Type B pancreatic cell (in vitro differentiated cells): ENCODE measurements around the gene WNT11. TPM values are rescaled to one million over a fixed set of nuclear protein-coding genes. Genes with fewer than 3 reads are reported as not detected.

Experiments
- DNase-seq: peaks from one replicate; pipeline ENCODE4 v3.0.0; 2021; ENCODE audit warnings: mixed read lengths; ENCODE audit not compliant: unreplicated experiment; ENCODE audit errors: extremely low spot score
- H3K27ac Mint-ChIP-seq: 2 replicates; pipeline ENCODE4 v1.8.0; 2021; ENCODE audit warnings: mild to moderate bottlenecking, mixed read lengths
- H3K27me3 Mint-ChIP-seq: 2 replicates; pipeline ENCODE4 v1.8.0; 2021; ENCODE audit warnings: mixed read lengths
- H3K36me3 Mint-ChIP-seq: 2 replicates; pipeline ENCODE4 v1.8.0; 2021; ENCODE audit warnings: mixed read lengths
- H3K4me1 Mint-ChIP-seq: one replicate; pipeline ENCODE4 v1.8.0; 2021; ENCODE audit warnings: mixed read lengths; ENCODE audit not compliant: unreplicated experiment
- H3K4me3 Mint-ChIP-seq: 2 replicates; pipeline ENCODE4 v1.8.0; 2021; ENCODE audit warnings: mild to moderate bottlenecking, mixed read lengths
- H3K9me3 Mint-ChIP-seq: 2 replicates; pipeline ENCODE4 v1.8.0; 2021; ENCODE audit warnings: mixed read lengths
- CTCF ChIP-seq: fragments of 200-600 bp; sonication (generic); conservative IDR thresholded peaks from 2 replicates; pipeline ENCODE4 v1.5.0; 2021; ENCODE audit warnings: antibody characterized with exemption, mild to moderate bottlenecking
- total RNA-seq: library from RNA; stranded (reverse); gene quantifications from 2 replicates; pipeline ENCODE4 v1.2.1, GENCODE V29; 2021; ENCODE audit warnings: low replicate concordance

WNT11 gene
- total RNA-seq, 1 donor from 2014 or later: 18.2 TPM

DNA sequence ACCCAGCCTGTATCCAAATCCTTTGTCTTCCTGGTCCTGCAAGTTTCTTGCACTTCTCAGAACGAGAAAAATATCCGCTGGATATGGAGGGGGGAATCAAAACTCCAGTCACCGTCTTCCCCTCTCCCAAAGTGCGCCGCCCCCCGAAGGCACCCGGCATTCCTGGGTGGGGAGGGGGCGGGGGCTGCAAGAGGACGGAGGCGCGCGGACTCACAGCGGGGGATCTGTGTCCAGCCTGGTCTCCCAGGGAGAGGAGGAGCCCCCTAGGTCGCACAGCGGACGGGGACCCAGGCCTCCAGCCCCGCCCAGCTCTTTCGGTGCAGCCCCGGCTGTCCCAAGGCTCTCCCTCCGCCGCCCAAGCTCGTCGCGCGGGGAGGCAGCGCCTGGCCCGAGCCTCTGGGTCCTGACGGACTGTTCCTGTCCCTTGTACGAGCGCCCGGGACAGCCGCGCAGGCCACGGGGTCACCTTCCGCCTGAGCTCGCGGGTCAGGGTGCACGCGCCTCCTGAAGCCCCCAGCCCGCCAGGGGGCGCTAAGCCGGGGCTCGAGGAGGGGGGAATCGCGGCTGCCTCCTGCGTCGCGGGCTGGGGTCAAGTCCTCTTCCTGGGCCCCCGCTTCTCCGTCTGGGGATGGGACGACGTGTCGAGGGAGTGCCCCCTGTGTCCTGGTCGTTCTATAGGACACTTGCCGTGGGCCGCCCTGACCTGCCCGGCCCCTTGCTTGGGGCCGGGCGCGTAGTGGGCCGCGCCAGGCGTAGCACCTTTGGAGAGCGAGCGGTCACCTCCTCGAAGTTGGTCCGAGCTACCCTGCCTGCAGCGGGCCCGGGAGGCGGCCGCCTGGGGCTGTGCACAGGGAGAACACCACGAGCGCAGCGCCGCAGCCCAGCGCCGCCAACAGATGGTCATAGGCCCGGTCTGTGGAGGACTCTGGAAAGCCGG lies 2.4 kb upstream of the WNT11 start:
- Mint-ChIP-seq H3K27ac (no peak overlapping the region), H3K4me3 (peak overlapping the region; percentile 89), H3K36me3 (peaks cover 6% of the 10 kb centered on the region), H3K4me1 (peaks cover 26% of the 10 kb centered on the region), H3K27me3 (peaks cover 62% of the 10 kb centered on the region), H3K9me3 (no peaks in the 10 kb centered on the region)
- peak; percentile 99 for TF ChIP-seq CTCF
- DNase-seq: peak; percentile 87

DNA sequence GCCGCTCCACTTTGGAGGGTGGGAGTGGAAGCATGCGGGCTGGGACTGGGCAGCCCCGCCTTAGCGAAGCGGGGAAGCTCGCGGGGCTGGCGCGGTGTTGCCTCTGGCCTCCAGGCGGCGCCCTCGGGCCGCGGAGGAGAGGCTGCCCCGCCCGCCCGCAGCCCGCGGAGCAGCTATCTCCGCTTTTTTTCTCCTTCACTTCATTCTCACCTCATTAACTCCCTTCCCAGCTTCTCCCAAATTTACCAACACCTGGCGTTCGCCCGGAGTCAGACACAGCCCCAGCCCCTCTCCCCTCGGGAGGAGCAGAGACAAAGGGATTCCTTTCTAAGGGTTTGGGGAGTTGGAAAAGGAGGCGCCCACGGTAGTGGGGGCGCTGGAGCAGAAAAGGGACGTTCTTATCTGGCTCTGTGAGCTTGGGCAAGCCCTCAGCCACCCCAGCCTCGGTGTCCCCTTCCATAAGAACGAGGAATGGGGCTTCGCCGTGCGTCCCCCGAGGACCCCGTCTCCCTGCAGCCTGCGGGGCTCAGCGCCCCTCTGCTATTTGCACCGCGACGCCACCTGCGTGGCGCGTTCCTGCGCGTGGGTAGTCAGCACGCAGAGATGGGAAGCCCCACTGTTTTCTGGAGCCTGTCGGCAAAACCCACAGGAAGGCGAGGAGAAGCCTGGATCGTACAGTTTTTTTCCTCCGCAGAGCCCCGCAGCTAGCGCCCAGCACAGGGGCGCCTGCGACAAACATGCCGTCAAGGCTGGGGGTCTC lies 1.5 kb upstream of the WNT11 start:
- Mint-ChIP-seq H3K27me3 (peaks cover 60% of the 10 kb centered on the region), H3K9me3 (no peaks in the 10 kb centered on the region), H3K27ac (peak overlapping the region; percentile 43), H3K36me3 (peaks cover 6% of the 10 kb centered on the region), H3K4me1 (peaks cover 23% of the 10 kb centered on the region), H3K4me3 (peak overlapping the region; percentile 89)
- peak; percentile 99 for TF ChIP-seq CTCF
- peak; percentile 89 for DNase-seq

DNA sequence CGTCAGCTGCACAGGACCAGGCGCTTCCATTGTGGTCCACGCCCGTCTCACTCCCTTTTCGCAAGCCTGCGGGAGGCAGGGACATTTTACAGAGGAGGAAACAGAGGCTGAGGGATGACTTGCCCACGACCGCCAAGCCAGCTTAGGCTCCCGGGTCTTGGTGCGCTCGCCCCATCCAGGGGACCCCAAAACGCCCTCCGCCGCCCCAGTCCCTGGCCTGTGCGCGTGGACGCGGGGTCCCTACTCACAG lies 300 bp downstream of the WNT11 start:
- Mint-ChIP-seq H3K4me3 (peak overlapping the region; percentile 85), H3K27me3 (peaks cover 42% of the 10 kb centered on the region), H3K9me3 (no peaks in the 10 kb centered on the region), H3K27ac (peak overlapping the region; percentile 64), H3K36me3 (peaks cover 6% of the 10 kb centered on the region), H3K4me1 (peaks cover 16% of the 10 kb centered on the region)
- no peak for DNase-seq
- TF ChIP-seq CTCF: no peak

GRCh38 chr11:76205252-76206076 lies 838 bp downstream of the WNT11 start:
- DNase-seq: no peak
- Mint-ChIP-seq H3K4me3 (peak overlapping the region; percentile 85), H3K27ac (peak overlapping the region; percentile 64), H3K27me3 (peaks cover 38% of the 10 kb centered on the region), H3K4me1 (peaks cover 16% of the 10 kb centered on the region), H3K9me3 (no peaks in the 10 kb centered on the region), H3K36me3 (peaks cover 6% of the 10 kb centered on the region)
- TF ChIP-seq CTCF: no peak

DNA sequence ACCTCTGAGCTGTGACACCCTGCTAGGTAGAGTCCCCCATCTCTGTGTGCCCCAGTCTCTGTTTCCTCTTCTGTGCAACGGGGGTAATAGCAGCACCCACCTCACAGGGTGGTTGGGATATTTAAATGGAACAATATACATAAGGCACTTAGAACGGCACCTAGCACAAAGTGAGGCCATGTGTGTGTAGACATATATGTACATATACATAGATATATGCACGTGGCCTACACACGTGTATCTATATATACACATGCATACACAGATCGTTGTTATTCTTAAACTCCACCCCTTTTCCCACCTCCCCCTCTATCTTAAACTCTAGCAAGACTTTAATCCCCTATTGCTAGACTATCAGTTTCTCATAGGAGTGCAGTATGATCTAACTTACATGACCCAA lies 2.4 kb downstream of the WNT11 start:
- TF ChIP-seq CTCF: no peak
- no peak for DNase-seq
- Mint-ChIP-seq H3K9me3 (no peaks in the 10 kb centered on the region), H3K4me3 (peak overlapping the region; percentile 39), H3K36me3 (peaks cover 6% of the 10 kb centered on the region), H3K27ac (no peak overlapping the region), H3K4me1 (peaks cover 16% of the 10 kb centered on the region), H3K27me3 (peaks cover 38% of the 10 kb centered on the region)
